SH-SY5Y (cell line): ENCODE results near the gene ZFAND2B.

Experiments
- GATA2 ChIP-seq: IDR thresholded peaks from 2 replicates; pipeline ENCODE4 v1.6.1; 2011; ENCODE audit warnings: mild to moderate bottlenecking, low read depth, low read length
- GATA3 ChIP-seq: IDR thresholded peaks from 2 replicates; pipeline ENCODE4 v1.6.1; 2011; ENCODE audit warnings: low read depth, mild to moderate bottlenecking, low read length, moderate library complexity

GRCh38 chr2:219251656-219252055, 45.1 kb downstream of the ZFAND2B start:
- TF ChIP-seq GATA2 (no peak), GATA3 (no peak)
